K562 (cell line): ENCODE results near the gene DNAJC9. TPM values are rescaled to one million over a fixed set of nuclear protein-coding genes. Genes with fewer than 3 reads are reported as not detected.

ENCODE experiments used
- HDAC2 ChIP-seq: fragments of 450-650 bp; IDR thresholded peaks from 2 replicates; pipeline ENCODE4 v1.6.1; 2016; ENCODE audit warnings: mild to moderate bottlenecking
- MEF2A ChIP-seq: IDR thresholded peaks from 2 replicates; pipeline ENCODE4 v1.6.1; 2011; ENCODE audit warnings: low read depth, mild to moderate bottlenecking, low read length, moderate library complexity; ENCODE audit not compliant: control insufficient read depth
- MYNN ChIP-seq, 2 experiments: sonication (generic); formaldehyde crosslinking in 1 of 2; IDR thresholded peaks; 2 replicates each; pipeline versions ENCODE4 v1.5.0 to v1.6.1; 2016 to 2020; ENCODE audit warnings: antibody characterized with exemption in 1 of 2, missing genetic modification reagents in 1 of 2
- PHB2 ChIP-seq: fragments of 450-650 bp; IDR thresholded peaks from 2 replicates; pipeline ENCODE4 v1.6.1; 2017; ENCODE audit warnings: low read depth
- RBM22 ChIP-seq: fragments of 200-400 bp; formaldehyde crosslinking; IDR thresholded peaks from 2 replicates; pipeline ENCODE4 v1.6.1; 2018; ENCODE audit warnings: low read length, low read depth; ENCODE audit not compliant: poor library complexity, severe bottlenecking
- SRF ChIP-seq, 2 experiments: fragments of 250-450, 450-650 bp in 1 of 2; sonication (Bioruptor Pico) in 1 of 2; sonication (generic) in 1 of 2; formaldehyde crosslinking; IDR thresholded peaks; 2 replicates each; pipeline versions ENCODE4 v1.5.0 to v1.5.1; 2020 to 2022; ENCODE audit warnings: mild to moderate bottlenecking in 1 of 2, missing genetic modification reagents in 1 of 2
- TAF7 ChIP-seq: fragments of 450-650 bp; IDR thresholded peaks from 2 replicates; pipeline ENCODE4 v1.6.1; 2016; ENCODE audit warnings: missing genetic modification characterization, missing compliant biosample characterization
- ZNF609 ChIP-seq: sonication (generic); formaldehyde crosslinking; IDR thresholded peaks from 2 replicates; pipeline ENCODE4 v1.8.1; 2023; ENCODE audit warnings: missing genetic modification reagents, mild to moderate bottlenecking, borderline replicate concordance
- polyA plus RNA-seq, 8 experiments: library from polyadenylated mRNA; depleted of rRNA in 4 of 8; stranded (reverse) in 5 of 8; unstranded in 3 of 8; fragments of >200 nt; fragmentation: Nextera tagmentation in 2 of 8; fragmentation: Illumina TruSeq in 1 of 8; extraction: Ambion mirVana in 2 of 8; extraction: Trizol in 1 of 8; gene quantifications; 2 replicates each; pipeline versions ENCODE4 v1.2.1 to v1.2.3, GENCODE V29; 2011 to 2014; ENCODE audit warnings: inconsistent platforms in 1 of 8, missing spikeins in 1 of 8
- total RNA-seq, 7 experiments: library from RNA; depleted of rRNA in 6 of 7; stranded (reverse); fragments of >200 nt in 6 of 7; fragmentation: Illumina TruSeq in 2 of 7; extraction: Trizol in 2 of 7; gene quantifications; 2 replicates each; pipeline versions ENCODE4 v1.2.1 to v1.2.3, GENCODE V29; 2011 to 2021; ENCODE audit warnings: low replicate concordance in 1 of 7
- TF ChIP-seq, protein P1 (sequence below): fragments of 150-350 bp; IDR thresholded peaks from 2 replicates; pipeline ENCODE4 v1.6.1; 2014; ENCODE audit warnings: low read depth, mild to moderate bottlenecking, low read length, borderline replicate concordance
- TF ChIP-seq, protein P2 (sequence below), 2 experiments: fragments of 450-650 bp; IDR thresholded peaks; 2 replicates each; pipeline ENCODE4 v1.6.1; 2016
- TF ChIP-seq, protein P3 (sequence below), 2 experiments: fragments of 450-650 bp in 1 of 2; sonication (generic) in 1 of 2; formaldehyde crosslinking in 1 of 2; IDR thresholded peaks in 1 of 2; conservative IDR thresholded peaks in 1 of 2; 2 replicates each; pipeline versions ENCODE4 v1.6.1 to v1.8.1; 2016 to 2023; ENCODE audit warnings: mild to moderate bottlenecking in 2 of 2, moderate library complexity in 2 of 2, inconsistent platforms in 1 of 2, missing genetic modification reagents in 1 of 2

Gene DNAJC9
- total and polyA plus RNA-seq, 9 of the 15 experiments (the other 6 are each of a cell fraction or from before 2014, with no cell fraction given), result 66.7 to 133 (median 102) TPM

- TF ChIP-seq, protein P1, sequence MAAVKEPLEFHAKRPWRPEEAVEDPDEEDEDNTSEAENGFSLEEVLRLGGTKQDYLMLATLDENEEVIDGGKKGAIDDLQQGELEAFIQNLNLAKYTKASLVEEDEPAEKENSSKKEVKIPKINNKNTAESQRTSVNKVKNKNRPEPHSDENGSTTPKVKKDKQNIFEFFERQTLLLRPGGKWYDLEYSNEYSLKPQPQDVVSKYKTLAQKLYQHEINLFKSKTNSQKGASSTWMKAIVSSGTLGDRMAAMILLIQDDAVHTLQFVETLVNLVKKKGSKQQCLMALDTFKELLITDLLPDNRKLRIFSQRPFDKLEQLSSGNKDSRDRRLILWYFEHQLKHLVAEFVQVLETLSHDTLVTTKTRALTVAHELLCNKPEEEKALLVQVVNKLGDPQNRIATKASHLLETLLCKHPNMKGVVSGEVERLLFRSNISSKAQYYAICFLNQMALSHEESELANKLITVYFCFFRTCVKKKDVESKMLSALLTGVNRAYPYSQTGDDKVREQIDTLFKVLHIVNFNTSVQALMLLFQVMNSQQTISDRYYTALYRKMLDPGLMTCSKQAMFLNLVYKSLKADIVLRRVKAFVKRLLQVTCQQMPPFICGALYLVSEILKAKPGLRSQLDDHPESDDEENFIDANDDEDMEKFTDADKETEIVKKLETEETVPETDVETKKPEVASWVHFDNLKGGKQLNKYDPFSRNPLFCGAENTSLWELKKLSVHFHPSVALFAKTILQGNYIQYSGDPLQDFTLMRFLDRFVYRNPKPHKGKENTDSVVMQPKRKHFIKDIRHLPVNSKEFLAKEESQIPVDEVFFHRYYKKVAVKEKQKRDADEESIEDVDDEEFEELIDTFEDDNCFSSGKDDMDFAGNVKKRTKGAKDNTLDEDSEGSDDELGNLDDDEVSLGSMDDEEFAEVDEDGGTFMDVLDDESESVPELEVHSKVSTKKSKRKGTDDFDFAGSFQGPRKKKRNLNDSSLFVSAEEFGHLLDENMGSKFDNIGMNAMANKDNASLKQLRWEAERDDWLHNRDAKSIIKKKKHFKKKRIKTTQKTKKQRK, result no peak
- TF ChIP-seq TAF7 (no peak), MYNN (IDR thresholded peaks at IDR 0.05) (peak; percentile 93; the same call in 1 of the 2 replicates), MYNN (CRISPR knock-in tag; IDR thresholded peaks at IDR 0.05) (no peak), RBM22 (no peak), ZNF609 (no peak), MEF2A (no peak), PHB2 (no peak), HDAC2 (peak; percentile 33; the same call in 1 of the 2 replicates), SRF (CRISPR knock-in tag; IDR thresholded peaks at IDR 0.05) (no peak)
- TF ChIP-seq, protein P2, sequence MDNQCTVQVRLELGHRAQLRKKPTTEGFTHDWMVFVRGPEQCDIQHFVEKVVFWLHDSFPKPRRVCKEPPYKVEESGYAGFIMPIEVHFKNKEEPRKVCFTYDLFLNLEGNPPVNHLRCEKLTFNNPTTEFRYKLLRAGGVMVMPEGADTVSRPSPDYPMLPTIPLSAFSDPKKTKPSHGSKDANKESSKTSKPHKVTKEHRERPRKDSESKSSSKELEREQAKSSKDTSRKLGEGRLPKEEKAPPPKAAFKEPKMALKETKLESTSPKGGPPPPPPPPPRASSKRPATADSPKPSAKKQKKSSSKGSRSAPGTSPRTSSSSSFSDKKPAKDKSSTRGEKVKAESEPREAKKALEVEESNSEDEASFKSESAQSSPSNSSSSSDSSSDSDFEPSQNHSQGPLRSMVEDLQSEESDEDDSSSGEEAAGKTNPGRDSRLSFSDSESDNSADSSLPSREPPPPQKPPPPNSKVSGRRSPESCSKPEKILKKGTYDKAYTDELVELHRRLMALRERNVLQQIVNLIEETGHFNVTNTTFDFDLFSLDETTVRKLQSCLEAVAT (IDR thresholded peaks at IDR 0.05), result no peak
- TF ChIP-seq, protein P3, sequence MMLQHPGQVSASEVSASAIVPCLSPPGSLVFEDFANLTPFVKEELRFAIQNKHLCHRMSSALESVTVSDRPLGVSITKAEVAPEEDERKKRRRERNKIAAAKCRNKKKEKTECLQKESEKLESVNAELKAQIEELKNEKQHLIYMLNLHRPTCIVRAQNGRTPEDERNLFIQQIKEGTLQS (IDR thresholded peaks at IDR 0.05), result peak; percentile 98
- TF ChIP-seq, protein P3 (CRISPR knock-in tag; conservative IDR thresholded peaks at IDR 0.05), result no peak; the same call in 1 of the 2 replicates
These were observed 15.2 kb upstream of the DNAJC9 start (continued) for GRCh38 chr10:73262105-73262730.
